Mesenchymal stem cell (in vitro differentiated cells and primary cell): ENCODE data around the gene C3.
A peak's percentile ranks its signal among the peaks of the same experiment; 100 is the strongest.

Experiments
- DNase-seq: peaks from one replicate; pipeline ENCODE4 v3.0.0-alpha.2; 2013
- H2AFZ ChIP-seq: one replicate; pipeline ENCODE4 v1.6.1; 2013; ENCODE audit warnings: low read depth, mild to moderate bottlenecking, control low read depth, inconsistent platforms, low read length, moderate library complexity
- H2AK5ac ChIP-seq: 2 replicates; pipeline ENCODE4 v1.6.1; 2013; ENCODE audit warnings: low read length, moderate library complexity, mild to moderate bottlenecking, inconsistent platforms; ENCODE audit not compliant: severe bottlenecking
- H2BK120ac ChIP-seq: one replicate; pipeline ENCODE4 v1.6.1; 2013; ENCODE audit warnings: low read depth, mild to moderate bottlenecking, inconsistent platforms, low read length, moderate library complexity
- H2BK12ac ChIP-seq, 2 experiments: one replicate each; pipeline ENCODE4 v1.6.1; 2013; ENCODE audit warnings: inconsistent platforms in 2 of 2, low read length in 2 of 2, mild to moderate bottlenecking in 2 of 2, moderate library complexity in 2 of 2, control low read depth in 1 of 2
- H2BK15ac ChIP-seq: one replicate; pipeline ENCODE4 v1.6.1; 2013; ENCODE audit warnings: mild to moderate bottlenecking, low read depth, inconsistent platforms; ENCODE audit not compliant: poor library complexity, severe bottlenecking
- H2BK5ac ChIP-seq: 2 replicates; pipeline ENCODE4 v1.6.1; 2013; ENCODE audit warnings: low read depth, mild to moderate bottlenecking, low read length, control low read depth, inconsistent platforms; ENCODE audit not compliant: poor library complexity, severe bottlenecking
- H3K14ac ChIP-seq, 2 experiments: one replicate each; pipeline ENCODE4 v1.6.1; 2013; ENCODE audit warnings: inconsistent platforms in 2 of 2, low read length in 2 of 2, control low read depth in 1 of 2, mild to moderate bottlenecking in 1 of 2, moderate library complexity in 1 of 2
- H3K18ac ChIP-seq, 2 experiments: one replicate each; pipeline ENCODE4 v1.6.1; 2013; ENCODE audit warnings: inconsistent platforms in 2 of 2, low read length in 2 of 2, control low read depth in 1 of 2, low read depth in 1 of 2, mild to moderate bottlenecking in 1 of 2
- H3K23ac ChIP-seq, 2 experiments: one replicate each; pipeline ENCODE4 v1.6.1; 2013; ENCODE audit warnings: inconsistent platforms in 2 of 2, low read length in 2 of 2, mild to moderate bottlenecking in 2 of 2, moderate library complexity in 2 of 2, control low read depth in 1 of 2
- H3K27ac ChIP-seq: 2 replicates; pipeline ENCODE4 v1.5.1; 2013; ENCODE audit warnings: mild to moderate bottlenecking, moderate library complexity, low read length, control low read depth, inconsistent platforms; ENCODE audit not compliant: poor library complexity, severe bottlenecking
- H3K27me3 ChIP-seq, 2 experiments: 2 replicates each; pipeline versions ENCODE4 v1.6.1 to v1.7.0; 2013; ENCODE audit warnings: low read length in 2 of 2, mild to moderate bottlenecking in 2 of 2, moderate library complexity in 2 of 2, control low read depth in 1 of 2, inconsistent platforms in 1 of 2; ENCODE audit not compliant: control insufficient read depth in 1 of 2, insufficient read depth in 1 of 2
- H3K36me3 ChIP-seq, 2 experiments: 2 replicates each; pipeline versions ENCODE4 v1.6.1 to v1.7.0; 2013; ENCODE audit warnings: low read length in 2 of 2, control low read depth in 1 of 2, inconsistent platforms in 1 of 2, low read depth in 1 of 2, mild to moderate bottlenecking in 1 of 2; ENCODE audit not compliant: insufficient read depth in 2 of 2, control insufficient read depth in 1 of 2
- H3K4ac ChIP-seq, 2 experiments: one replicate each; pipeline ENCODE4 v1.6.1; 2013; ENCODE audit warnings: inconsistent platforms in 2 of 2, low read length in 2 of 2, mild to moderate bottlenecking in 2 of 2, moderate library complexity in 2 of 2, control low read depth in 1 of 2, low read depth in 1 of 2
- H3K4me1 ChIP-seq: 2 replicates; pipeline ENCODE4 v1.6.1; 2013; ENCODE audit warnings: low read depth, low read length, control low read depth; ENCODE audit not compliant: control insufficient read depth, insufficient read depth
- H3K4me2 ChIP-seq: 2 replicates; pipeline ENCODE4 v1.6.1; 2013; ENCODE audit warnings: low read length, mild to moderate bottlenecking, inconsistent platforms; ENCODE audit not compliant: poor library complexity, severe bottlenecking
- H3K4me3 ChIP-seq, 2 experiments: 2 replicates each; pipeline versions ENCODE4 v1.5.1 to v1.7.0; 2013; ENCODE audit warnings: low read length in 2 of 2, mild to moderate bottlenecking in 2 of 2, control low read depth in 1 of 2, low read depth in 1 of 2; ENCODE audit not compliant: insufficient read depth in 1 of 2
- H3K79me1 ChIP-seq: replicated peaks from 2 replicates; pipeline ENCODE4 v1.6.1; 2013; ENCODE audit warnings: mild to moderate bottlenecking, control low read depth, low read length, inconsistent platforms; ENCODE audit not compliant: poor library complexity, severe bottlenecking
- H3K9ac ChIP-seq: 2 replicates; pipeline ENCODE4 v1.7.0; 2013; ENCODE audit warnings: mild to moderate bottlenecking, low read length, moderate library complexity
- H3K9me3 ChIP-seq: 2 replicates; pipeline ENCODE4 v1.7.0; 2013; ENCODE audit warnings: mild to moderate bottlenecking, low read length; ENCODE audit not compliant: control insufficient read depth
- H4K8ac ChIP-seq: one replicate; pipeline ENCODE4 v1.6.1; 2013; ENCODE audit warnings: inconsistent platforms, mild to moderate bottlenecking, low read length, moderate library complexity
- H4K91ac ChIP-seq: one replicate; pipeline ENCODE4 v1.6.1; 2013; ENCODE audit warnings: mild to moderate bottlenecking, low read length, inconsistent platforms
- WGBS: methylation state at CpG from one replicate; pipeline ENCODE4 v1.1.7; 2013; ENCODE audit warnings: mixed read lengths; 5-methylcytosine and 5-hydroxymethylcytosine counted together

The C3 gene

GRCh38 chr19:6721138-6721474 lies 656 bp upstream of the C3 start:
- Histone ChIP-seq H3K4ac (no peak overlapping the region), H2BK15ac (no peak overlapping the region), H3K36me3 (peaks cover 3 to 18% of the 10 kb centered on the region in 2 experiments), H2BK120ac (no peak overlapping the region), H2BK5ac (no peak overlapping the region), H3K14ac (no peak overlapping the region), H2AK5ac (no peak overlapping the region), H3K18ac (no peak overlapping the region), H3K9me3 (no peaks in the 10 kb centered on the region), H2BK12ac (no peak overlapping the region), H3K4me3 (no peak overlapping the region), H3K9ac (no peak overlapping the region), H4K8ac (no peak overlapping the region), H3K27me3 (peaks cover 0 to 6% of the 10 kb centered on the region in 2 experiments), H3K4me1 (peaks cover 24% of the 10 kb centered on the region), H2AFZ (no peak overlapping the region), H4K91ac (no peak overlapping the region), H3K79me1 (no peaks in the 10 kb centered on the region), H3K4me2 (no peak overlapping the region), H3K27ac (no peak overlapping the region), H3K23ac (no peak overlapping the region)
- DNase-seq = no peak

GRCh38 chr19:6719992-6720368 lies 470 bp downstream of the C3 start:
- no peak overlapping the region for H2BK15ac ChIP-seq
- no peak overlapping the region for H3K23ac ChIP-seq
- peaks cover 3 to 19% of the 10 kb centered on the region in 2 experiments for H3K36me3 ChIP-seq
- H4K91ac ChIP-seq = no peak overlapping the region
- no peak overlapping the region for H3K14ac ChIP-seq
- H2BK5ac ChIP-seq = no peak overlapping the region
- H4K8ac ChIP-seq = no peak overlapping the region
- H2AFZ ChIP-seq = no peak overlapping the region
- no peak overlapping the region for H3K4ac ChIP-seq
- no peak overlapping the region for H3K27ac ChIP-seq
- no peak overlapping the region for H3K4me2 ChIP-seq
- 93% methylated on average over 3 of the region's 3 CpGs for WGBS
- peaks cover 0 to 6% of the 10 kb centered on the region in 2 experiments for H3K27me3 ChIP-seq
- peak overlapping the region; percentile 69 for H3K9ac ChIP-seq
- H3K9me3 ChIP-seq = no peaks in the 10 kb centered on the region
- no peak overlapping the region for H2BK120ac ChIP-seq
- no peak for DNase-seq
- H2AK5ac ChIP-seq = no peak overlapping the region
- peak overlapping the region in 1 of 2 experiments; percentile 85 for H3K4me3 ChIP-seq
- H2BK12ac ChIP-seq = no peak overlapping the region
- H3K4me1 ChIP-seq = peaks cover 16% of the 10 kb centered on the region
- no peak overlapping the region for H3K18ac ChIP-seq
- no peaks in the 10 kb centered on the region for H3K79me1 ChIP-seq

GRCh38 chr19:6719540-6719861 lies 949 bp downstream of the C3 start:
- Histone ChIP-seq H3K4ac (no peak overlapping the region), H2BK15ac (no peak overlapping the region), H3K9ac (peak overlapping the region; percentile 69), H2BK5ac (no peak overlapping the region), H4K8ac (no peak overlapping the region), H3K4me3 (peak overlapping the region in 1 of 2 experiments; percentile 85), H3K4me2 (no peak overlapping the region), H3K18ac (no peak overlapping the region), H2AK5ac (no peak overlapping the region), H2BK12ac (no peak overlapping the region), H3K4me1 (peaks cover 12% of the 10 kb centered on the region), H3K14ac (no peak overlapping the region), H3K27ac (no peak overlapping the region), H3K9me3 (no peaks in the 10 kb centered on the region), H2BK120ac (no peak overlapping the region), H3K27me3 (peaks cover 0 to 6% of the 10 kb centered on the region in 2 experiments), H4K91ac (no peak overlapping the region), H2AFZ (no peak overlapping the region), H3K36me3 (peaks cover 3 to 19% of the 10 kb centered on the region in 2 experiments), H3K79me1 (no peaks in the 10 kb centered on the region), H3K23ac (no peak overlapping the region)
- 91% methylated on average over 6 of the region's 6 CpGs for WGBS
- no peak for DNase-seq

GRCh38 chr19:6718741-6719539 lies 1.5 kb downstream of the C3 start:
- peaks cover 0 to 6% of the 10 kb centered on the region in 2 experiments for H3K27me3 ChIP-seq
- peak overlapping the region; percentile 69 for H3K9ac ChIP-seq
- no peak overlapping the region for H2BK5ac ChIP-seq
- no peak overlapping the region for H3K4ac ChIP-seq
- H3K4me1 ChIP-seq = peaks cover 11% of the 10 kb centered on the region
- no peaks in the 10 kb centered on the region for H3K79me1 ChIP-seq
- no peak overlapping the region for H4K91ac ChIP-seq
- no peak overlapping the region for H2AFZ ChIP-seq
- no peak overlapping the region for H3K4me2 ChIP-seq
- 87% methylated on average over 21 of the region's 21 CpGs for WGBS
- no peaks in the 10 kb centered on the region for H3K9me3 ChIP-seq
- H2AK5ac ChIP-seq = no peak overlapping the region
- H3K23ac ChIP-seq = no peak overlapping the region
- no peak overlapping the region for H3K27ac ChIP-seq
- DNase-seq = peak; percentile 11
- peaks cover 3 to 23% of the 10 kb centered on the region in 2 experiments for H3K36me3 ChIP-seq
- no peak overlapping the region for H3K14ac ChIP-seq
- peak overlapping the region in 1 of 2 experiments; percentile 85 for H3K4me3 ChIP-seq
- no peak overlapping the region for H2BK120ac ChIP-seq
- H3K18ac ChIP-seq = no peak overlapping the region
- no peak overlapping the region for H4K8ac ChIP-seq
- H2BK12ac ChIP-seq = no peak overlapping the region
- H2BK15ac ChIP-seq = no peak overlapping the region
